ENCODE data around the gene BEST2. TPM values are rescaled to one million over a fixed set of nuclear protein-coding genes. Genes with fewer than 3 reads are reported as not detected.

BEST2 gene
- total and polyA plus RNA-seq, 2 of the 4 experiments (the other 2 are of a cell fraction), result not detected

DNA sequence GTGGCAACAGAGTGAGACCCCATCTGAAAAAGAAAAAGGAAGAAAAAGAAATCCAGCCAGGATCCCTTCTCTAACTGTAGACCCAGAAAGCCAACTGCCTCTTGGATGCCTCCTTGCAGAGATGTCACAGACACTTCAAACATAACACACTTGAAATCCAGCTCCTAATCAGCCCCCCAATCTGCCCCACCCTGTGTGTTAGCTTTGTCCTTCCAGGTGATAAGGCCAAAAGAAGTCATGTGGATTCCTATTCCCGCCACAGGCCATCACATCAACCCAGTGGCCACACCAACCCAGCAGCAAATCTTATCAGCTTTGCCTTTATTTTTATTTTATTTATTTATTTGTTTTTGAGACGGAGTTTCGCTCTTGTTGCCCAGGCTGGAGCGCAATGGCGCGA is 8.1 kb downstream of the BEST2 start:
- no peak for ATAC-seq (ENCODE audit: low read depth)
- no peak overlapping the region for H3K4me3 ChIP-seq (ENCODE audit: insufficient read depth, low read depth, low read length)
- intact Hi-C loops (cut with micrococcal nuclease), result loop anchor here (1.0 kb wide), 1 partner anchor 37 kb away; no protein-coding TSS in a partner anchor
- in situ Hi-C loops (cut with MboI; ENCODE audit: low sequenced_read_pairs), result no loop called here
- H3K36me3 ChIP-seq (ENCODE audit: control insufficient read depth, insufficient read depth, low read length), result peaks cover 9% of the 10 kb centered on the region
- no peaks in the 10 kb centered on the region for H3K9me1 ChIP-seq (ENCODE audit: insufficient read depth, low read length)
- no peak overlapping the region for H2AK9ac ChIP-seq (replicated peaks; ENCODE audit: low read depth, low read length, poor library complexity)
- H4K8ac ChIP-seq (ENCODE audit: low read depth in 2 of 2, low read length in 2 of 2), result no peak overlapping the region
- no peaks in the 10 kb centered on the region for H3K79me1 ChIP-seq (ENCODE audit: low read depth in 1 of 2, low read length in 2 of 2)
- H2AK5ac ChIP-seq (ENCODE audit: low read depth, low read length), result no peak overlapping the region
- H3K4me1 ChIP-seq (ENCODE audit: control insufficient read depth, insufficient read depth, low read length), result no peaks in the 10 kb centered on the region
- TF ChIP-seq, protein P1, sequence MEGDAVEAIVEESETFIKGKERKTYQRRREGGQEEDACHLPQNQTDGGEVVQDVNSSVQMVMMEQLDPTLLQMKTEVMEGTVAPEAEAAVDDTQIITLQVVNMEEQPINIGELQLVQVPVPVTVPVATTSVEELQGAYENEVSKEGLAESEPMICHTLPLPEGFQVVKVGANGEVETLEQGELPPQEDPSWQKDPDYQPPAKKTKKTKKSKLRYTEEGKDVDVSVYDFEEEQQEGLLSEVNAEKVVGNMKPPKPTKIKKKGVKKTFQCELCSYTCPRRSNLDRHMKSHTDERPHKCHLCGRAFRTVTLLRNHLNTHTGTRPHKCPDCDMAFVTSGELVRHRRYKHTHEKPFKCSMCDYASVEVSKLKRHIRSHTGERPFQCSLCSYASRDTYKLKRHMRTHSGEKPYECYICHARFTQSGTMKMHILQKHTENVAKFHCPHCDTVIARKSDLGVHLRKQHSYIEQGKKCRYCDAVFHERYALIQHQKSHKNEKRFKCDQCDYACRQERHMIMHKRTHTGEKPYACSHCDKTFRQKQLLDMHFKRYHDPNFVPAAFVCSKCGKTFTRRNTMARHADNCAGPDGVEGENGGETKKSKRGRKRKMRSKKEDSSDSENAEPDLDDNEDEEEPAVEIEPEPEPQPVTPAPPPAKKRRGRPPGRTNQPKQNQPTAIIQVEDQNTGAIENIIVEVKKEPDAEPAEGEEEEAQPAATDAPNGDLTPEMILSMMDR (conservative IDR thresholded peaks at IDR 0.05; ENCODE audit: low read depth, low read length), result no peak
- TF ChIP-seq SMC3 (IDR thresholded peaks at IDR 0.05; ENCODE audit: low read depth, low read length), result no peak
- TF ChIP-seq BHLHE40 (IDR thresholded peaks at IDR 0.05; ENCODE audit: low read depth, low read length), result no peak
- TF ChIP-seq RFX5 (IDR thresholded peaks at IDR 0.05; ENCODE audit: low read depth, low read length), result no peak
- TF ChIP-seq ELK1 (IDR thresholded peaks at IDR 0.05; ENCODE audit: borderline replicate concordance, low read depth, low read length), result no peak
- TF ChIP-seq RAD21 (IDR thresholded peaks at IDR 0.05; ENCODE audit: low read length), result no peak
- no peak for TF ChIP-seq MAFK (IDR thresholded peaks at IDR 0.05; ENCODE audit: low read depth, low read length)
- no peak for TF ChIP-seq CHD1 (IDR thresholded peaks at IDR 0.05; ENCODE audit: low read depth, low read length)
- TF ChIP-seq CEBPB (IDR thresholded peaks at IDR 0.05; ENCODE audit: low read depth, low read length), result no peak
- no peak for TF ChIP-seq USF2 (IDR thresholded peaks at IDR 0.05; ENCODE audit: low read depth, low read length)
- no peak for TF ChIP-seq RCOR1 (IDR thresholded peaks at IDR 0.05; ENCODE audit: insufficient replicate concordance, low read length)
- no peak for TF ChIP-seq MXI1 (IDR thresholded peaks at IDR 0.05; ENCODE audit: borderline replicate concordance, low read depth, low read length)
- no peak for TF ChIP-seq NFE2L2 (IDR thresholded peaks at IDR 0.05; ENCODE audit: low read depth, low read length)
- no peak for TF ChIP-seq MAZ (IDR thresholded peaks at IDR 0.05; ENCODE audit: borderline replicate concordance, low read depth, low read length)
- no peak for TF ChIP-seq FOS (IDR thresholded peaks at IDR 0.05; ENCODE audit: low read depth, low read length)
- TF ChIP-seq POLR2A (IDR thresholded peaks at IDR 0.05; ENCODE audit: low read depth, low read length), result no peak
- dilution Hi-C loops (cut with HindIII; ENCODE audit: low sequenced_read_pairs, unreplicated experiment), result no loop called here
- POLR2A ChIA-PET (ENCODE audit: unreplicated experiment), result no interaction called here
- no peak overlapping the region for H3K9ac ChIP-seq (ENCODE audit: low read depth, low read length)
- CTCF ChIA-PET, result interaction anchor here (0.8 to 2.1 kb wide), 3 partner anchors 36 to 88 kb away, joined by 5 to 21 read pairs (median 5); no protein-coding TSS in a partner anchor
- H3K18ac ChIP-seq (ENCODE audit: low read depth, low read length), result no peak overlapping the region
- H2BK5ac ChIP-seq (ENCODE audit: low read depth, low read length, poor library complexity, severe bottlenecking), result no peak overlapping the region
- H3K4ac ChIP-seq (ENCODE audit: low read depth, low read length), result no peak overlapping the region
- H2BK120ac ChIP-seq (ENCODE audit: low read depth, low read length), result no peak overlapping the region
- H3K4me2 ChIP-seq (ENCODE audit: low read depth, low read length), result no peak overlapping the region
- H4K5ac ChIP-seq (ENCODE audit: low read depth, low read length), result no peak overlapping the region
- WGBS, 2 experiments (ENCODE audit: extremely low coverage in 2 of 2, insufficient read length in 1 of 2), result no CpG with 5 or more reads among the region's 6 CpGs
- H3K27me3 ChIP-seq (ENCODE audit: control insufficient read depth, insufficient read depth, low read length), result no peaks in the 10 kb centered on the region
- no peak overlapping the region for H2AFZ ChIP-seq (replicated peaks; ENCODE audit: low read length, poor library complexity)
- no peak overlapping the region for H3K27ac ChIP-seq (ENCODE audit: insufficient read depth, low read length)
- H3K23ac ChIP-seq (ENCODE audit: low read depth, low read length), result no peak overlapping the region
- H4K20me1 ChIP-seq (ENCODE audit: insufficient read depth, low read length), result no peaks in the 10 kb centered on the region
- no peak overlapping the region for H3K14ac ChIP-seq (replicated peaks; ENCODE audit: low read depth, low read length)
- no TSS peak for BruUV-seq (replicated peaks)
- H2BK20ac ChIP-seq (ENCODE audit: low read depth, low read length), result no peak overlapping the region
- H3K56ac ChIP-seq (ENCODE audit: extremely low read depth, insufficient read depth, low read length), result no peak overlapping the region
- no peak for DNase-seq
- H3K9me3 ChIP-seq (ENCODE audit: control insufficient read depth, insufficient read depth, low read length), result no peaks in the 10 kb centered on the region
- no peak overlapping the region for H4K91ac ChIP-seq (ENCODE audit: insufficient read depth, low read depth, low read length)
- H2BK15ac ChIP-seq (ENCODE audit: low read depth, low read length), result no peak overlapping the region
